G401.6 (cell line): Measurements from ENCODE around the gene CER1.
"Not testable (repeated sequence)": the region's sequence is repeated elsewhere in the genome, so short reads cannot be mapped to it uniquely, and the experiment has no call there.

ENCODE experiments used
- FAIRE-seq: peaks from 2 replicates; lab custom pipeline; 2012; peaks lifted over from hg19 to GRCh38; lab: Jason Lieb, UNC

CER1 gene

GRCh38 chr9:14715102-14715501, 7.4 kb downstream of the CER1 start:
- no peak for FAIRE-seq

- no peak for FAIRE-seq
These were observed 9.3 kb downstream of the CER1 start for GRCh38 chr9:14713187-14713767.

- no peak for FAIRE-seq
These were observed 11.7 kb downstream of the CER1 start for GRCh38 chr9:14710804-14711203.

GRCh38 chr9:14706530-14707140, 15.9 kb downstream of the CER1 start:
- no peak for FAIRE-seq

- FAIRE-seq = no peak
These were observed 17.5 kb downstream of the CER1 start for GRCh38 chr9:14705079-14705478.

- no peak for FAIRE-seq
These were observed 18.3 kb downstream of the CER1 start for GRCh38 chr9:14704281-14704680.

- no peak for FAIRE-seq
These were observed 20.3 kb downstream of the CER1 start for GRCh38 chr9:14702200-14702720.

- no peak for FAIRE-seq
These were observed 29.2 kb downstream of the CER1 start, which contains the start of gene ZDHHC21 for GRCh38 chr9:14693251-14693861. ZDHHC21 (minus strand) TSS chr9:14693432; CDS start chr9:14674340, 19,092 bp downstream.

- FAIRE-seq = no peak
These were observed 29.9 kb downstream of the CER1 start for GRCh38 chr9:14692470-14693250.

GRCh38 chr9:14690948-14691730, 31.4 kb downstream of the CER1 start:
- peak; percentile 49 for FAIRE-seq

GRCh38 chr9:14687042-14687719, 35.4 kb downstream of the CER1 start:
- no peak for FAIRE-seq

- no peak for FAIRE-seq
These were observed 36.4 kb downstream of the CER1 start for GRCh38 chr9:14686168-14686567.

GRCh38 chr9:14682616-14683015, 39.9 kb downstream of the CER1 start:
- FAIRE-seq = not testable (repeated sequence)

GRCh38 chr9:14678776-14679175, 43.8 kb downstream of the CER1 start:
- FAIRE-seq = no peak

- no peak for FAIRE-seq
These were observed 44.7 kb downstream of the CER1 start for GRCh38 chr9:14677872-14678271.

- FAIRE-seq = no peak
These were observed 45.1 kb downstream of the CER1 start for GRCh38 chr9:14677396-14677795.

GRCh38 chr9:14674630-14675029, 47.9 kb downstream of the CER1 start:
- FAIRE-seq = no peak

GRCh38 chr9:14671377-14671776, 51.2 kb downstream of the CER1 start:
- no peak for FAIRE-seq

GRCh38 chr9:14670718-14671117, 51.8 kb downstream of the CER1 start:
- FAIRE-seq = no peak
